Central memory CD8-positive, alpha-beta T cell (primary cell): ENCODE results near the gene OSBPL10.

Experiments
- ATAC-seq: fragments of 150-1000 bp; cut with Tn5 transposase; replicated peaks from 2 replicates; pipeline ENCODE4 v1.10.0; 2022; ENCODE audit warnings: mild to moderate bottlenecking, moderate FRiP score, moderate number of reproducible peaks; ENCODE audit not compliant: poor library complexity, severe bottlenecking; ENCODE audit errors: extremely low read depth
- DNase-seq, 2 donors: peaks; one replicate each; pipeline ENCODE4 v3.0.0; 2021; ENCODE audit warnings: low spot score in 2 of 2
- H3K27ac Mint-ChIP-seq: one replicate; pipeline ENCODE4 v1.8.0; 2022; ENCODE audit warnings: low read depth, mild to moderate bottlenecking, moderate library complexity, mixed read lengths
- H3K27me3 Mint-ChIP-seq: one replicate; pipeline ENCODE4 v1.8.0; 2022; ENCODE audit warnings: mixed read lengths
- H3K36me3 Mint-ChIP-seq: one replicate; pipeline ENCODE4 v1.8.0; 2022; ENCODE audit warnings: mild to moderate bottlenecking, moderate library complexity, mixed read lengths; ENCODE audit not compliant: insufficient read depth
- H3K4me1 Mint-ChIP-seq: one replicate; pipeline ENCODE4 v1.8.0; 2022; ENCODE audit warnings: mixed read lengths
- H3K4me3 Mint-ChIP-seq: one replicate; pipeline ENCODE4 v1.8.0; 2022; ENCODE audit warnings: mild to moderate bottlenecking, moderate library complexity, mixed read lengths
- H3K9me3 Mint-ChIP-seq: one replicate; pipeline ENCODE4 v1.8.0; 2022; ENCODE audit warnings: mixed read lengths

Gene OSBPL10

DNA sequence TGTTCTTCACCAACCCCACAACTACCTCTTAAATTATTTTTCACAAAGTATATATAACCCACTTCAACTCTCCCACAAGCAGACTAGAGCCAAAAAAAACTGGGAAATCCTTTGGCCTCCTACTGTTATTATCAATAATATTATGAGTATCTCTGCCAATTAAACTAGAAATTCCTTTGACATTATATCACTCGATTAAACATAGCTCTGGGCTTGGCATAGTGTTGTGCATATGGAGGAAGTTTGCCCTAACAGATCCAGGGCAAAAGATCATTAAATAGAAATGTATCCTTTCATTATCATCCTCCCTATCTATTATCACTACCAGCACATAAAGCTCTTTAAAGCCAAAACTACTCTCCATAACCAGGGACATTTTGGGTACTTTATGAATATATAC is 74.9 kb downstream of the OSBPL10 start:
- H3K9me3 Mint-ChIP-seq: no peaks in the 10 kb centered on the region
- DNase-seq (no peak), ATAC-seq (no peak)
- H3K4me3 Mint-ChIP-seq: no peak overlapping the region
- no peak overlapping the region for H3K27ac Mint-ChIP-seq
- H3K36me3 Mint-ChIP-seq: peaks cover 2% of the 10 kb centered on the region
- H3K27me3 Mint-ChIP-seq: peaks cover 8% of the 10 kb centered on the region
- no peaks in the 10 kb centered on the region for H3K4me1 Mint-ChIP-seq

DNA sequence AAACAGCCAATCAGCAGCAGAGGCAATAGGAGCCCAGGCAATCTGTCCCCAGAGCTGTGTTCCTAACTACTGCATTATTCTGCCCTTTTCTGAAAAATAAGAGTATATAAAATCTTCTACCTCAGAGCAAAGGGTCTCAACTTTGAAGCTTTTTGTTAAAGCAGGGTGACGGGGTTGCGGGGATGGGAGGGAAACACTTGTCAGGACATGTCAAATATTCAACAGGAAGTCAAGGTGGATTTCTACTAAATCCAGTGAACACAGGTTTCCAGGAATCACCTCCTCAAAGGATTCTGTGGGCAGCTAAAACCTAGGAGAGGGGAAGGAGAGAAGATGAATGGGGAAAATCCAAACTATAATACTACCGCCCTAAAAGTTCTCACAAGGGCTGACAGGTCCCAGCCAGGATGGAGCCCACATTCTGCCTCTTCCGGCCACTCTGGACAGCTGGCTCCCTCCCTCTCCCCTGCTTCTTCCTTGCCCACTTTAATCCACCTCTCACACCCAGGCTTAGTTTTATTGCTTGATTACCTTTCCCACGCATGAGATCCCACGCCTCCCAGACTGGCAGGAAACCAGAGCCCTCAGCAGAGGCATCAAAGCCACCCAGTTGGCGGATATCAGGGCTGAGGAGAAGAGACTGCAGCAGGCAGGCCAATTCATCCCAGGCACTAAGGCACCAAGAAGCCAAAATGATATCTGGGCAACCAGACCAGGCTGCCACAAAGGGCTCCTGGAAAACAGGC is 77.2 kb downstream of the OSBPL10 start:
- no peaks in the 10 kb centered on the region for H3K36me3 Mint-ChIP-seq
- H3K27me3 Mint-ChIP-seq: peaks cover 8% of the 10 kb centered on the region
- ATAC-seq (no peak), DNase-seq (no peak)
- no peak overlapping the region for H3K27ac Mint-ChIP-seq
- H3K4me3 Mint-ChIP-seq: no peak overlapping the region
- no peaks in the 10 kb centered on the region for H3K4me1 Mint-ChIP-seq
- no peaks in the 10 kb centered on the region for H3K9me3 Mint-ChIP-seq

DNA sequence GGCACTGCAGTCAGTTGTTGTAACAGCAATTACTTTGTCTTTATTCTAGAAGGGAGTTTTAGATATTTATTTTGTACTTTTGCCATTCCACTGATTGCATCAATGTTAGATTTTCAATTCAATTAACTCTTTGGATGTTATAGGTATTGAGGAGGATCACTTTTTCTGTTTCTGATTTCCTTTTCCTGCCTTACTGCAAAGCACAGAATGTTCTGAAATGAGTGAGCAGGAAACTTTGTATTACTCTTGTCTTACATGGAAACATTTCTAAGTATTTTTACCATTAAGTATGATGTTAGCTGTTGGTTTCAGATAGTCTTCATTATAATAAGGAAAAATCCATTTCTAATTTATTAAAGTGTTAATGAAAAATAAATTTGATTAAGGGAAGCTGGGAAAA is 80.5 kb downstream of the OSBPL10 start:
- DNase-seq: no peak
- Mint-ChIP-seq H3K27ac (no peak overlapping the region), H3K4me3 (no peak overlapping the region), H3K9me3 (no peaks in the 10 kb centered on the region), H3K36me3 (no peaks in the 10 kb centered on the region), H3K4me1 (no peaks in the 10 kb centered on the region), H3K27me3 (peaks cover 8% of the 10 kb centered on the region)
- no peak for ATAC-seq

DNA sequence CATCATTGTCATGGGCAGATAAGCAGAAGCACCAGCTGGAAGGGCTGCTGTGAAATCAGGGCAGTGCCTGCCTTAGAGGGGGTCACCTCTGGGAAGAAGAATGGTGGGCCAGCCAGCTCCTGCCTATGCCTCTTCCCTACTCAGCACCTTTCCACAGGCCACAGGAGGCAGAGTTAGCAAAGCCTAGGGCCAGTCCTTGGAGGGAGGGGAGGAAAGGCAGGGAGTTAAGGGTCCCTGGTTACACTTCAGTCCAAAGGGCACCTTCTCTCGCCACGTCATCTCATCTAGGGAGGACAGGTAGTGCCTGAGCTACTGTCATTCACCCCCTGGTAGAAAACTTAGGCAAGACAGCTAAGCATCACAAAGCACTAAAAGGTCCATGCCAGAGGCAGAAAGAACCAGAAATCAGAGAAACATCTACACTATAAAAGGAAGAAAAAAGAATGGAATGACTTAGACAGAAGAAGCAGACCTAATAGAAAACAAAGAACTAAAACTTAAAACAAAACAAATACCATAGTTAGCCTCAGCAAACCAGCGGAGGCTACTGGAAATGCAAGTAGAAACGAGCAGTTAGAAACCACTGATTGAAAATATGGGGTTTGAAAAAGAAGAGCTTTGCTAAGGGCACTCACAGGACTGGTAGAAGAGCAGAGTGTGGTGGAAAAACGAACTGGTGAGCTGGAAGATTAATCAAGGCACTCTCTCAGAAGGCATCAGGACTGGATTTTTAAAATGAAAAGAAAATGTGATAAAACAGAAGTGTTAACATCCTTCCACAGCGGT is 84.2 kb downstream of the OSBPL10 start:
- H3K36me3 Mint-ChIP-seq: no peaks in the 10 kb centered on the region
- H3K9me3 Mint-ChIP-seq: no peaks in the 10 kb centered on the region
- H3K4me3 Mint-ChIP-seq: no peak overlapping the region
- no peak for DNase-seq
- peaks cover 28% of the 10 kb centered on the region for H3K27me3 Mint-ChIP-seq
- H3K27ac Mint-ChIP-seq: no peak overlapping the region
- H3K4me1 Mint-ChIP-seq: no peaks in the 10 kb centered on the region
- no peak for ATAC-seq

DNA sequence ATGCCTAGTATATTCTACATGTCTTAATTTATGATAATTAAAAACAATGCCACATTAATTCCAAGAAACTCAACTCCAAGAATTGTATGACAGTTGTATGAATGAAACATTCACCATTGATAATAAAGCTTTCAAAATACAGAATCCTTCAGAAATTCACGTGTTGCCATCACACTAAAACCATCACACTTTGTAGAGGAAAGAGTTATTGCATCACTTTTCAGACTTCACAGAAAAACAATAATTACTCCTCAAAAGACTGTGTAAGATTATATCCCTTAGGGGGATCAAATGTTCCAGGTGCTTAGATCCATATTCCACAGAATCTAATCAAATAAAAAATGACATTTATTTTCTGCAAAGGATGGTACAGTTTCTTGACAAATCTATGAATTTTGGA is 85.0 kb downstream of the OSBPL10 start:
- no peak overlapping the region for H3K4me3 Mint-ChIP-seq
- no peaks in the 10 kb centered on the region for H3K4me1 Mint-ChIP-seq
- H3K9me3 Mint-ChIP-seq: no peaks in the 10 kb centered on the region
- H3K27me3 Mint-ChIP-seq: peaks cover 36% of the 10 kb centered on the region
- no peaks in the 10 kb centered on the region for H3K36me3 Mint-ChIP-seq
- ATAC-seq: no peak
- no peak overlapping the region for H3K27ac Mint-ChIP-seq
- DNase-seq: no peak

DNA sequence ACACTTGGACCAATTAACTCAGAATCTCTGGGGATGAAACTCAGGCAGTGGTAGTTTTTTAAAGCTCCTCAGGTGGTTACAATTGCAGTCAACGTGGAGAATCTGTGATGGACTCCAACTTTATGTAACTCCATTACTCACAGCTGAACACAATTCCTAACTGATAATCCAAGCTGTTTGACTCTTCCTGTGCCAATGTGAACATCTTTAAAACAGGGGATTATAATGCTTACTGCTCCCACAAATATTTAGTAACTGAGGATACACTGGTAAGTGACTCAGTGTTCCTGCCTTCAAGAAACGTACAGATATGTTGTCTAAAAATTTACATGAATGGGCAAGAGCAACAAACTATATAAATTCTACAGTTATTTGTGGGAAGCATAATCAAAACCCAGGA is 85.6 kb downstream of the OSBPL10 start:
- no peak overlapping the region for H3K4me3 Mint-ChIP-seq
- no peak for ATAC-seq
- H3K27me3 Mint-ChIP-seq: peaks cover 41% of the 10 kb centered on the region
- H3K36me3 Mint-ChIP-seq: no peaks in the 10 kb centered on the region
- no peaks in the 10 kb centered on the region for H3K9me3 Mint-ChIP-seq
- no peaks in the 10 kb centered on the region for H3K4me1 Mint-ChIP-seq
- no peak for DNase-seq
- no peak overlapping the region for H3K27ac Mint-ChIP-seq

DNA sequence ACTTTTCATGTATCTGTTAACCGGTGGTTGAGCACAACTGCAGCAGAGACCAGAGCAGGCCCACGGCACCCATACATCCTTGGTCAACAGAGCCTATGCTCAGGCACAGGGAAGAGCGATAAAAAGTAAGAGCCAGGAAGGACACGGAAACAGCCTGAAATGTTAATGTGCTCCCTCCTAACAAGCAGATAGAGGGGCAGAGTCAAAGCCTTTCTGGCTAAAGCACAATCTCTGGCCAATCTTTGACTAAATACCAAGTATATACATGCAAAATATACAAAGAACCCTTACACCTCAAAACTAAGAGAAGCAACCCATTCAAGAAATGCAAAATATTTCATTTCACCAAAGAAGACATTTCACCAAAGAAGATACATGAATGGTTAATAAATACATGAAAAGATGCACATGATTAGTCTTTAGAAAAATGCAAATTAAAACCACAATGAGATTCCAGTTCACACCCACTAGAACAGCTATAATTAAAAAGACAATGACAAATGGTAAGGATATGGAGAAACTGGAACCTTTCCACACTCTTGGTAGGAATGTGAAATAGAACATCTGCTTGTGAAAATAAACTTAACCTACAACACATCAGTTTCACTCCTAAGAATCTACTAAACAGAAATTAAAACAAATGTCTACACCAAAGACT is 88.0 kb downstream of the OSBPL10 start:
- H3K27ac Mint-ChIP-seq: no peak overlapping the region
- ATAC-seq (no peak), DNase-seq (no peak)
- no peaks in the 10 kb centered on the region for H3K9me3 Mint-ChIP-seq
- no peaks in the 10 kb centered on the region for H3K4me1 Mint-ChIP-seq
- H3K27me3 Mint-ChIP-seq: peaks cover 49% of the 10 kb centered on the region
- H3K4me3 Mint-ChIP-seq: no peak overlapping the region
- H3K36me3 Mint-ChIP-seq: no peaks in the 10 kb centered on the region

DNA sequence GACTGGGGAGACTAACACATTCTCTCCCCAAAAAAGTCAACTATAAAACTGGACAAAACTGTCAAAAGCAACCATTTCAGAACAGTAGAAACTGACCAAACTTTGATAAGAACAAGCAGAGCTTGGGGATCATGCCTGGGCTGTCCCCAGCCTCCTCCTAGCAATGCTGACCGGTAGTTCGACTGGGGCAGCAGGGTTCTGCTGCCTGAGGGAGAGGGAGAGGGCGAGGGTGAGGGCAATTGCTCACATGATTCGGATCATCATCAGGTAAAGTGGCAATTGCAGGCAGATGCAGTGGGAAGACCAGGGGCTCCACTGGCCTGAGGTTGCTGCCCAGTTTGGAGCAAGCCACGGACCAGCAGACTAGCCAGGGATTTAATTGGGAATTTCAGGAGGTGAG is 88.6 kb downstream of the OSBPL10 start:
- H3K4me1 Mint-ChIP-seq: no peaks in the 10 kb centered on the region
- DNase-seq (no peak), ATAC-seq (no peak)
- no peaks in the 10 kb centered on the region for H3K36me3 Mint-ChIP-seq
- H3K9me3 Mint-ChIP-seq: no peaks in the 10 kb centered on the region
- no peak overlapping the region for H3K4me3 Mint-ChIP-seq
- peaks cover 54% of the 10 kb centered on the region for H3K27me3 Mint-ChIP-seq
- H3K27ac Mint-ChIP-seq: no peak overlapping the region

DNA sequence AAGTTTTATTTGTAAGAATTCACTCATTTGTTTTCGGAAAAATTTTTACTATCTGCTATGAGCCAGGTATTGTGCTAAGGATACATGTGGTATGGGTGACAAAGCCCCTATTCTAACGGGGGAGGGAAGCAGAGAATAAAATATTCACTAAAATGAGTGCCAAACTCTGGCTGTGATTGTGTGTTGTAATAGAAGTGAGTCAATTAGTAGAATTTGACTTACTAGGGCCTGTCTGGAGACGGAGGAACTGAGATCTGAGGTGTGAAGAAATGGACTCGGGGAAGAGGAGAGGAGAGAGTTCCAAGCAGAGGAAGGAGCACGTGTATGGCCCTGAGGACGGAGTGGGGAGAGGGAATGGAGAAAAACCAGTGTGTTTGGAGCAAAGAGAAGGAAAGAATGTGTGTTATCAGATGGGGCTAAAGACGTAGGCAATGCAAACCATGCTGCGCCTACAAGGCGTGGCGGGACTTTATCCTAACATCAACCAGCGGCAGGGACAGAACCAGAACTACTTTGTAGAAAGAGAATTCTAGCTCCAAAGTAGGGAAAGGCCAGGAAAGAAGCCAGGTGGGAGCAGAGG is 89.1 kb downstream of the OSBPL10 start:
- Mint-ChIP-seq H3K27me3 (peaks cover 60% of the 10 kb centered on the region), H3K27ac (no peak overlapping the region), H3K9me3 (no peaks in the 10 kb centered on the region), H3K4me3 (no peak overlapping the region), H3K4me1 (no peaks in the 10 kb centered on the region), H3K36me3 (no peaks in the 10 kb centered on the region)
- DNase-seq (no peak), ATAC-seq (no peak)

DNA sequence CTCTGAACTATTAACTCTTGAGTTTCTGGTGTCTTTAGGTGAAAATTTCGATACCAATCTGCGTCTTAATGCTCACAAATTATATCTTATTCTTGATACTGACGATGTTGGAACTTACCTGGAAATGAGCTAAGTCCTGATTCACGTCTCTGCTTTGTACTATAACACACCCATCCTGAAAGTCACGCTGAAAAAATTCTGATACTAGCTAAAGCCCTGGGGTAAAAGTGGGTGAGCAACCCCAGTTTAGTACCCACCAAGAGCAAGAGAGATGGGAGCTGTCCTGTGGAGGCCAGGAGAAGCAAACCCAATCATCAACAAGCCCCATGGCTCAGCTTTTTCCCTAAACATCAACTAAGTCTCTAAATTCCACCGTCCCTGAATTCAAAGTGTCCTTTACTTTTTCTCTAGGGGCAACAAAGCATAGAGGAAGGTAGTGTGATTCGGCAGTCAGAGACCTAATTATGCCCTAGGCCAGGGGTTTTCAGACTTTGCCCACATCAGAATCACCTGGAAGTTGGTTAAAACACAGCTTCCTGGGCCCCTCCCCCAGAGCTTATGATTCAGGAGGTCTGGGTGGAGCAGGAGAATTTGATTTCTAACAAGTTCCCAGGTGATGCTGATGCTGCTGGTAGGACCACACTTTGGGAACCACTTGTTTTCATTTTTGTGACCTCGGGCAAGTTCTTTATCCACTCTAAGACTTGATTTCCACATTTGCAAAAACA is 90.2 kb downstream of the OSBPL10 start:
- no peaks in the 10 kb centered on the region for H3K4me1 Mint-ChIP-seq
- peaks cover 64% of the 10 kb centered on the region for H3K27me3 Mint-ChIP-seq
- no peaks in the 10 kb centered on the region for H3K36me3 Mint-ChIP-seq
- H3K27ac Mint-ChIP-seq: no peak overlapping the region
- no peak overlapping the region for H3K4me3 Mint-ChIP-seq
- DNase-seq: no peak
- no peaks in the 10 kb centered on the region for H3K9me3 Mint-ChIP-seq
- ATAC-seq: no peak

DNA sequence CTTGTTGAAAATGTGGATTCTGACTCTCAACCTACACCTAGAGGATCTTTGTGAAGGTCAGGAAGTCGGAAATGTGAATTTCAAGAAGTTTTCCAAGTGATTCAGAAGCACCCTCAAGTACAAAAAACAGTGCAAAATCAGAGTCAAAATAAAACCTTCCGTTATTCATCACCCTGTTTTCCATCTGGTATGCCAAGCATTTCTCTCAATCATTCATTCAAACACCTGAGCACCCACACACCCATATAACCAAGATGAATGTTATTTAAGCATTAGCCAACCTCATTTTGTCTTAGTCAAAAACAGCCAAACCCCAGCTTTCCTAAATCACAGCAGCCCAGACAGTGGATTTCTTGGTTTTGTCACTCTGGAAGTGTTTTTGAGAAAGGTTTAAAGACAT is 91.1 kb downstream of the OSBPL10 start:
- DNase-seq (no peak), ATAC-seq (no peak)
- H3K27me3 Mint-ChIP-seq: peaks cover 64% of the 10 kb centered on the region
- no peaks in the 10 kb centered on the region for H3K36me3 Mint-ChIP-seq
- no peaks in the 10 kb centered on the region for H3K4me1 Mint-ChIP-seq
- H3K4me3 Mint-ChIP-seq: no peak overlapping the region
- no peak overlapping the region for H3K27ac Mint-ChIP-seq
- H3K9me3 Mint-ChIP-seq: no peaks in the 10 kb centered on the region

DNA sequence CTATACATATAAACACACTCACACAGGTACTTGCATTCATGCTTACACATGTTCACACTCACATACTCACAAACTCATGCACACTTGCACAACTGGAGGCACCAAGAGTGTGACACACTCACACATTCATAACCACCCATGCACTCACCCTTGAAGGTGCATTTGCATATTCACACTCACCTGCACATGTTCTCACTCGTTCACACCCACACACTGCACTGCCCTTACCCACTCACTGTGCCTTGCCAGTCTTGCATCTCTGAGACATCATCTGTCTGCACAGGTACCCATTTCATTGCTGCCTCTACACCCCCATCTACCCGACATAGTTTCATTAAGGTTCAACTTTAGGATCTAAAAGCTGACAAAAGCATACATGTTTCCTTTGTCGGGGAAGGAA is 95.8 kb downstream of the OSBPL10 start:
- peaks cover 41% of the 10 kb centered on the region for H3K27me3 Mint-ChIP-seq
- H3K4me1 Mint-ChIP-seq: no peaks in the 10 kb centered on the region
- no peak for DNase-seq
- no peaks in the 10 kb centered on the region for H3K36me3 Mint-ChIP-seq
- no peak for ATAC-seq
- H3K27ac Mint-ChIP-seq: no peak overlapping the region
- H3K9me3 Mint-ChIP-seq: no peaks in the 10 kb centered on the region
- no peak overlapping the region for H3K4me3 Mint-ChIP-seq
